HEK293T (cell line): ENCODE measurements around the gene TP53I11.

ENCODE experiments used
- CTCF ChIA-PET: fragments of 350-600 bp; formaldehyde crosslinking; extraction: SDS; loops from one replicate; lab custom pipeline; 2021; ENCODE audit warnings: antibody characterized with exemption, inconsistent platforms; lab: Yijun Ruan, JAX
- POLR2A ChIA-PET: fragments of 350-600 bp; formaldehyde crosslinking; extraction: SDS; loops from one replicate; lab custom pipeline; 2020; ENCODE audit warnings: antibody characterized with exemption, inconsistent platforms; lab: Yijun Ruan, JAX
- DNase-seq: peaks from one replicate; pipeline ENCODE4 v3.0.0; 2012; ENCODE audit warnings: mixed read lengths; ENCODE audit errors: extremely low spot score
- ARNT ChIP-seq: fragments of 450-650 bp; IDR thresholded peaks from 2 replicates; pipeline ENCODE4 v1.6.1; 2017; ENCODE audit warnings: mild to moderate bottlenecking
- BHLHE40 ChIP-seq: fragments of 450-650 bp; IDR thresholded peaks from 2 replicates; pipeline ENCODE4 v1.6.1; 2016; ENCODE audit warnings: mild to moderate bottlenecking, moderate library complexity, borderline replicate concordance
- CTBP1 ChIP-seq: fragments of 450-650 bp; IDR thresholded peaks from 2 replicates; pipeline ENCODE4 v1.6.1; 2016; ENCODE audit warnings: borderline replicate concordance
- ELF4 ChIP-seq: fragments of 450-650 bp; IDR thresholded peaks from 2 replicates; pipeline ENCODE4 v1.6.1; 2017; ENCODE audit warnings: antibody characterized with exemption
- FOXA1 ChIP-seq: fragments of 450-650 bp; IDR thresholded peaks from 2 replicates; pipeline ENCODE4 v1.6.1; 2016; ENCODE audit warnings: mild to moderate bottlenecking
- FOXK2 ChIP-seq: fragments of 450-650 bp; IDR thresholded peaks from 2 replicates; pipeline ENCODE4 v1.6.1; 2016; ENCODE audit warnings: mild to moderate bottlenecking
- FOXM1 ChIP-seq: fragments of 450-650 bp; IDR thresholded peaks from 2 replicates; pipeline ENCODE4 v1.6.1; 2017; ENCODE audit warnings: mild to moderate bottlenecking, borderline replicate concordance
- HDGF ChIP-seq: fragments of 450-650 bp; IDR thresholded peaks from 2 replicates; pipeline ENCODE4 v1.6.1; 2017; ENCODE audit warnings: antibody characterized with exemption, borderline replicate concordance
- L3MBTL2 ChIP-seq: fragments of 450-650 bp; conservative IDR thresholded peaks from 2 replicates; pipeline ENCODE4 v1.6.1; 2016; ENCODE audit warnings: mild to moderate bottlenecking
- LEF1 ChIP-seq: fragments of 450-650 bp; IDR thresholded peaks from 2 replicates; pipeline ENCODE4 v1.6.1; 2017; ENCODE audit warnings: mild to moderate bottlenecking, borderline replicate concordance
- NFRKB ChIP-seq: fragments of 450-650 bp; IDR thresholded peaks from 2 replicates; pipeline ENCODE4 v1.6.1; 2016; ENCODE audit warnings: mild to moderate bottlenecking, moderate library complexity
- SP1 ChIP-seq: fragments of 450-650 bp; IDR thresholded peaks from 2 replicates; pipeline ENCODE4 v1.6.1; 2017
- SUZ12 ChIP-seq: fragments of 450-650 bp; IDR thresholded peaks from 2 replicates; pipeline ENCODE4 v1.6.1; 2016; ENCODE audit warnings: mild to moderate bottlenecking
- TARDBP ChIP-seq: fragments of 450-650 bp; IDR thresholded peaks from 2 replicates; pipeline ENCODE4 v1.6.1; 2016
- ZNF384 ChIP-seq: fragments of 450-650 bp; IDR thresholded peaks from 2 replicates; pipeline ENCODE4 v1.6.1; 2016
- TF ChIP-seq, protein P1 (sequence below): fragments of 450-650 bp; IDR thresholded peaks from 2 replicates; pipeline ENCODE4 v1.6.1; 2016

Gene TP53I11

DNA sequence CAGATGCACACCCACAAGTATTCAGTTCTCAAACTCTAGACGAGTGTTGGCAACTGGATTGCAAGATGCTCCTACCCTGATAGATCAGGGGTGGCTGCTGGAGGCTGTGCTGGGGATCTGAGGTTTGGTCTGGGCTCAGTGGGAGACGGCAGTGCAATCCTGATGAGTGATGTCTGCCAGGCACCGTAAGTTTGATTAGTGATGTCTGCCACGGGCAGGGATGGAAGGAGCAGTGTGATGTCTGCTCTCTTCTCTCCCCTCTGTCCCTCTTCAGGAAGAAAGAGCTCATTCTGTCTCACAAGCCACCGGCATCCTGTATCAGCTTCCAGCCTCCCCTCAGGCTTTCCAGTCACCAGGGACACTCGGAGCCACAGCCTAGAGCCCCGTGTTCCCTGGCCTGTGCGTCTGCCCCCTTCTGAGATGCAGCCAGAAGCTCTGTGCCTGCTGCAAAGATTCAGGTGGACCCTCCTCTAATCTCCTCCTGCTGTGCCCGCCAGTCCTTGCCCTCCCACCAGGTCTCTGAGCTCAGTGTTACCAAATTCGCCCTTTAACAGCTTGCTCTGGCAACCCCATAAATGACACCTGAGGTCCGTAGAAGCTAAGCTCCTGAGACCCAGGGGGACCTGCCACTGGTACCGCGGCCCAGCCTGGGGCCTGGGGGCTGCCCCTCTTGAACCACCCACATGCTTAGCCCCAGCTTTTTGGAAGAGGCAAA lies 19.9 kb downstream of the TP53I11 start:
- ChIA-PET POLR2A (no interaction called here), CTCF (interaction anchor here (0.7 to 8.3 kb wide), 4 partner anchors 9 to 314 kb away, joined by 3 to 78 read pairs (median 4); no protein-coding TSS in a partner anchor)
- no peak for DNase-seq
- no peak for TF ChIP-seq FOXK2
- no peak for TF ChIP-seq BHLHE40
- no peak for TF ChIP-seq SP1
- TF ChIP-seq CTBP1 = no peak
- TF ChIP-seq ARNT = no peak

DNA sequence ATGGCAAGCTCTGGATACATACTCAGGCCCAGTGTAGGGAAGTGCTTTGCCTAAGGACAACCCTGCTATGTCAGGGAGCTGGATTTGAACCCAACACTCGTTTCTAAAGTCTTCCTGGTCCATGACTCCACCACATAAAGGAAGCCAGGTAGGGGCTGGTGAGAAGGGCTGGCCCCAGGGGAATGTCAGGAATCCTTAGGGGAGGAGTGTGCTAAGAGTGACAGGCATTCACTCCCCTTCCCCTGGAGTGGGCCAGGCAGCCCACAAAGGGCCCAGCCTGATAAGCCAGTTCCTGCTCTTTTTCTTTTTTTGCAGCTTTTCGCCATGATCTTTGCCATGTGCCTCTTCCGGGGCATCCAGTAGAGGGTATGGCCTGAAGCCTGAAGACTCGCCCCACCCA lies 21.9 kb downstream of the TP53I11 start:
- POLR2A ChIA-PET = no interaction called here
- CTCF ChIA-PET = interaction anchor here (0.6 to 8.3 kb wide), 4 partner anchors 8 to 364 kb away, joined by 3 to 78 read pairs (median 10); no protein-coding TSS in a partner anchor
- DNase-seq = no peak
- TF ChIP-seq SP1 = no peak
- TF ChIP-seq FOXK2 = no peak
- TF ChIP-seq ZNF384 = no peak
- no peak for TF ChIP-seq FOXA1
- no peak for TF ChIP-seq BHLHE40
- TF ChIP-seq, protein P1, sequence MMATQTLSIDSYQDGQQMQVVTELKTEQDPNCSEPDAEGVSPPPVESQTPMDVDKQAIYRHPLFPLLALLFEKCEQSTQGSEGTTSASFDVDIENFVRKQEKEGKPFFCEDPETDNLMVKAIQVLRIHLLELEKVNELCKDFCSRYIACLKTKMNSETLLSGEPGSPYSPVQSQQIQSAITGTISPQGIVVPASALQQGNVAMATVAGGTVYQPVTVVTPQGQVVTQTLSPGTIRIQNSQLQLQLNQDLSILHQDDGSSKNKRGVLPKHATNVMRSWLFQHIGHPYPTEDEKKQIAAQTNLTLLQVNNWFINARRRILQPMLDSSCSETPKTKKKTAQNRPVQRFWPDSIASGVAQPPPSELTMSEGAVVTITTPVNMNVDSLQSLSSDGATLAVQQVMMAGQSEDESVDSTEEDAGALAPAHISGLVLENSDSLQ = no peak
- no peak for TF ChIP-seq L3MBTL2

GRCh38 chr11:44928144-44928543 lies 22.5 kb downstream of the TP53I11 start:
- DNase-seq = no peak
- ChIA-PET POLR2A (no interaction called here), CTCF (interaction anchor here (0.5 to 8.3 kb wide), 5 partner anchors 8 to 825 kb away, joined by 3 to 78 read pairs (median 3); no protein-coding TSS in a partner anchor)
- TF ChIP-seq FOXA1 (no peak), L3MBTL2 (no peak), FOXM1 (no peak), SUZ12 (no peak), TARDBP (no peak), ZNF384 (no peak), ELF4 (no peak), BHLHE40 (no peak), ARNT (no peak)
- TF ChIP-seq, protein P1 = no peak

- ChIA-PET CTCF (interaction anchor here (0.6 to 8.3 kb wide), 12 partner anchors 8 to 649 kb away, joined by 3 to 78 read pairs (median 4); no protein-coding TSS in a partner anchor), POLR2A (no interaction called here)
- TF ChIP-seq FOXA1 (no peak), NFRKB (no peak), SP1 (no peak), SUZ12 (no peak), HDGF (no peak), CTBP1 (no peak), L3MBTL2 (no peak), ARNT (no peak), FOXM1 (no peak), LEF1 (no peak), TARDBP (no peak), FOXK2 (no peak), BHLHE40 (no peak), ZNF384 (no peak)
- TF ChIP-seq, protein P1 = no peak
- DNase-seq = peak; percentile 79
Measured at GRCh38 chr11:44927174-44927661, 23.5 kb downstream of the TP53I11 start.

DNA sequence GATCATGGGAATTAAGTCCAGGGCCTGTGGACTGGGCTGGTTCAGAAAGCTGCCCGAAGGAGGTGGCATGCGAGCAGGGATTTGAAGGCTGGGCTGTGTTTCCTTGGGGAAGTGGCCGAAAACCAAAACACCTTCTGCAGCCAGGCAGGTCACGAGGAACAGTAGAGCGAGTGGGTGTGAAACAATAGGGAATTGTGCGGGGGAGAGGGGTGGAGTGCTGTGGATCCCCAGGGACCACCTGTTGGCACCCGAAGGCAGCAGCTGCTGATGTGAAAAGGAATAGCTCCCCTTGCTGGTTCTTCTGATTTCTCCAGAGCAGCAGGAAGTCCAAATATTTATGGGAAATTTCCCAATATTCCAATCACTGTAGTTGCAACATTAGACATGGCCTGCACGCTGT lies 24.6 kb downstream of the TP53I11 start:
- POLR2A ChIA-PET = no interaction called here
- DNase-seq = no peak
- TF ChIP-seq TARDBP (no peak), SP1 (no peak), FOXA1 (no peak), ZNF384 (no peak), LEF1 (no peak), FOXK2 (no peak), ELF4 (no peak), CTBP1 (no peak), FOXM1 (no peak), NFRKB (no peak), BHLHE40 (no peak), HDGF (no peak), L3MBTL2 (no peak), SUZ12 (no peak), ARNT (no peak)
- TF ChIP-seq, protein P1 = no peak
- CTCF ChIA-PET = interaction anchor here (1.5 to 8.3 kb wide), 3 partner anchors 15 to 185 kb away, joined by 4 to 78 read pairs (median 8); no protein-coding TSS in a partner anchor

GRCh38 chr11:44923806-44924205 lies 26.9 kb downstream of the TP53I11 start:
- ChIA-PET CTCF (no interaction called here), POLR2A (no interaction called here)
- TF ChIP-seq CTBP1 = no peak
- no peak for TF ChIP-seq TARDBP
- no peak for TF ChIP-seq FOXM1
- TF ChIP-seq SP1 = no peak
- TF ChIP-seq SUZ12 = no peak
- TF ChIP-seq FOXK2 = no peak
- no peak for TF ChIP-seq FOXA1
- TF ChIP-seq NFRKB = no peak
- TF ChIP-seq ELF4 = no peak
- TF ChIP-seq ZNF384 = no peak
- TF ChIP-seq L3MBTL2 = no peak
- no peak for TF ChIP-seq HDGF
- no peak for TF ChIP-seq LEF1
- TF ChIP-seq, protein P1 = no peak

More at GRCh38 chr11:44923806-44924205, 26.9 kb downstream of the TP53I11 start:
- no peak for DNase-seq
